GM18519 (cell line): ENCODE data around the gene FANCF.
"Not testable (repeated sequence)": the region's sequence is repeated elsewhere in the genome, so short reads cannot be mapped to it uniquely, and the experiment has no call there.

Experiments
- ATAC-seq: cut with Tn5 transposase; IDR thresholded peaks from one replicate; pipeline ENCODE4 v1.9.1; 2021; ENCODE audit warnings: mild to moderate bottlenecking, moderate library complexity; ENCODE audit not compliant: unreplicated experiment, low FRiP score

The FANCF gene, protein sequence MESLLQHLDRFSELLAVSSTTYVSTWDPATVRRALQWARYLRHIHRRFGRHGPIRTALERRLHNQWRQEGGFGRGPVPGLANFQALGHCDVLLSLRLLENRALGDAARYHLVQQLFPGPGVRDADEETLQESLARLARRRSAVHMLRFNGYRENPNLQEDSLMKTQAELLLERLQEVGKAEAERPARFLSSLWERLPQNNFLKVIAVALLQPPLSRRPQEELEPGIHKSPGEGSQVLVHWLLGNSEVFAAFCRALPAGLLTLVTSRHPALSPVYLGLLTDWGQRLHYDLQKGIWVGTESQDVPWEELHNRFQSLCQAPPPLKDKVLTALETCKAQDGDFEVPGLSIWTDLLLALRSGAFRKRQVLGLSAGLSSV

DNA sequence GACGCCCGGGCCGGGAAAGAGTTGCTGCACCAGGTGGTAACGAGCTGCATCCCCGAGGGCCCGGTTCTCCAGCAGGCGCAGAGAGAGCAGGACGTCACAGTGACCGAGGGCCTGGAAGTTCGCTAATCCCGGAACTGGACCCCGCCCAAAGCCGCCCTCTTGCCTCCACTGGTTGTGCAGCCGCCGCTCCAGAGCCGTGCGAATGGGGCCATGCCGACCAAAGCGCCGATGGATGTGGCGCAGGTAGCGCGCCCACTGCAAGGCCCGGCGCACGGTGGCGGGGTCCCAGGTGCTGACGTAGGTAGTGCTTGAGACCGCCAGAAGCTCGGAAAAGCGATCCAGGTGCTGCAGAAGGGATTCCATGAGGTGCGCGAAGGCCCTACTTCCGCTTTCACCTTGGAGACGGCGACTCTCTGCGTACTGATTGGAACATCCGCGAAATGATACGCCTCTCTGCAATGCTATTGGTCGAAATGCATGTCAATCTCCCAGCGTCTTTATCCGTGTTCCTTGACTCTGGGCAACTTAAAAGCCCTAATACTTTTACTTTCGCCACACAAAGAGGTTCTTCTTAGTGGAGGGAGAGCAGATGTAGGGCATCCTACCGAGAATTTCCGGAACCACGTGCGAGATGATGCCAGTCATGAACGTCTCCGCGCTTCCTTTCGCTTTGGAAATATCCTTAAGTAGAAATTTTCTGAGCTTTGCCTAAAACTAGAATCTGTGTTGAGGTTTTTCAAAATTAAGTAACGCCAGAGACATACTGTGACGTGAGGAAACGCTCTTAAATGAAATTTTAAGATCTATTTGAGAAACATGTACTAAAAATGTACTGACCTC lies at the start of gene FANCF:
Gene FANCF, minus strand, starts transcription at position 376 of the 840 bp plus-strand sequence. Its CDS starts 13 bp downstream, at position 363.
- ATAC-seq: peak; percentile 96

DNA sequence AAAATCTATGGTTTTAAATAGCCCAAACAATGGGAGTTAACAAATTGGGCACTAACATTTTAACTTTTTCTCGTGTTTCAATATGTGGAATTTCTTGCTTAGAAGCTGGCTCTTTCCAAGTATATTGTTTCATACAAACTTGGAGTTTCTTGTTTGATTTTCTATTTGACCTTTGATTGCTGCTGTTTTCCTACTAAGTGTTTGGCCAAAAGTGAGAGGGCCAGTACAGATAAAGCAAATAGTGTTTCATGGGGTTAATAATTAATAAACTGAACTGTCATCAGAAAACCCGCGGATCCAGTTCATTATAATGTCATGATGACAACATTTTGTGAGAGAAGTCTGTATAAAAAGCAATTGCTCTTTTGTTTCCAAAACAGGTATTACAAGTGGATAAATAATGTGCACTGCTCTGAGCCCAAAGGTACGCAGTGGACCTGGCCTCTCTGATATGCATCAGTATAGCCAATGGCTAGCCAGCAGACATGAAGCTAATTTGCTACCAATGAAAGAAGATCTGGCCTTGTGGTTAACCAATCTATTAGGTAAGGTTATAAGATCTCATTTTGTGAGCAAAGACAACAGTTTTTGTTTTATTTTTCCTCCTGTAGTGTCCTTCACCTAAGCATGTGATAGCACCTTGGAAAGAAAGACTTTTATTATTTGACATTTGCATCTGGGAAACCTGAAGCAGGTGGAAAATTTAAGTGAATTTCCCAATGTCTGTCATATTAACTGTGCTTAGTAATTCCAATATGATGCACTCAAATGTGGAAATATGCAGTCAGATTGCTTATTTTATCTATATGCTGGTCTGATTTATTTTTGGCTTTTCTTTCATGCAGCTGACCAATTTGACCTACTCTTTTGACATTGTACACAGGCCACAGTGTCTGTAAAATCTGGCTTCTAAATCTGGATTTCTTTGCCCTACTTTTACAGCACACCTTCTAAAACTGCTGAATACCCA lies 49.1 kb upstream of the FANCF start:
- ATAC-seq: no peak

DNA sequence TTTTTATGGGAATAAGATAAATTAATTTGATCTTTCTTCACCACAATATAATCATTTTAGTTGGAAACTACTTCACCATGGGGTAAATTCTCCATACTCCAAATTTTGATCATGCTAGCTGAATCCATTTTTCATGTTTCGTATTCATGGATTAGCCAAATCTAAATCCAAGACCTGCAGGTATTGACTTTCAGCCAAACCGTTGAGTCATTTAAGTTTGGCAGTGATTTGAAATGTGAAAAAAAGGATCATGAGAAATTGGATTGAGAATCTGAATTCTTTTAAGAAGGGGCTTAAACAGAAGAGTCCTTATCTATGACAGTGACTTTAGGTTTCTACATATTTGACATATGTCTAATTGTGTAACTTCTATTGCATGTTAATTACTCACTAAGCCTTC lies 46.1 kb upstream of the FANCF start:
- no peak for ATAC-seq

DNA sequence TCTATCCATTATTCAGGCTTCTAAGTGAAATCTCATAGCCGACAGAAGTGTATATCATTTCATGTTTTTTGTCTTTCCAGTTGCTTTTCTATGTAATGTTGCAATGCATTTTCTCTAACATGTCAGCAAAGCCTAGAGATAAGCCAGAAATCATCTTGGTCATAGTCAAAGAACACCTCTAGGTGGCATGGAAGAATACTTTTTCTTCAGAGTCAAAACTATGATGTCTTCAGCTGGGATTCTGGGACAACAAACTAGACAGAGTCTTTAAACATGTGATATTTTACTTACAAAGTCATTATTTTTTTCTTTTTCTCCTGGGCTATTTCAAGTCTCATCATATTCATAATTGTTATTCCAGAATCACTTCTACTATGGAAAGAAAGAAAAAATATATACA lies 45.2 kb upstream of the FANCF start:
- ATAC-seq: peak; percentile 38

DNA sequence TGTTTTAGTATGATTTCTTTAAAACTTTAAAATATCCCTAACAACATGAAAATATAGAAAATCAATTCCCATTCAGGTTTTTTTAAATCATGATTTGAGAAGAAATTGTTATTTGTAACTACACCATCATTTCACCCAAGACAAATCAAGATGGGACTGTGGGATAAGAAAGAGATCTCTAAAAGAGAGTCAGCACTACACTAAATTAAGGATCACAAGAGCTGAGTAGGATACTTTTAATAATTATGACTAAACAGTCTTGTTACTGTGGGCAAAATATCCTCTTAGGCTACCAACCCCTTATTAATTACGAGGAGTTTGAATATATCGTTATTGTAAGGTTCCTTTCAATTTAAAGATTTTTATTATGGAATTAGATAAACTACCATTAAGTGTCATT lies 43.7 kb upstream of the FANCF start:
- ATAC-seq: no peak

DNA sequence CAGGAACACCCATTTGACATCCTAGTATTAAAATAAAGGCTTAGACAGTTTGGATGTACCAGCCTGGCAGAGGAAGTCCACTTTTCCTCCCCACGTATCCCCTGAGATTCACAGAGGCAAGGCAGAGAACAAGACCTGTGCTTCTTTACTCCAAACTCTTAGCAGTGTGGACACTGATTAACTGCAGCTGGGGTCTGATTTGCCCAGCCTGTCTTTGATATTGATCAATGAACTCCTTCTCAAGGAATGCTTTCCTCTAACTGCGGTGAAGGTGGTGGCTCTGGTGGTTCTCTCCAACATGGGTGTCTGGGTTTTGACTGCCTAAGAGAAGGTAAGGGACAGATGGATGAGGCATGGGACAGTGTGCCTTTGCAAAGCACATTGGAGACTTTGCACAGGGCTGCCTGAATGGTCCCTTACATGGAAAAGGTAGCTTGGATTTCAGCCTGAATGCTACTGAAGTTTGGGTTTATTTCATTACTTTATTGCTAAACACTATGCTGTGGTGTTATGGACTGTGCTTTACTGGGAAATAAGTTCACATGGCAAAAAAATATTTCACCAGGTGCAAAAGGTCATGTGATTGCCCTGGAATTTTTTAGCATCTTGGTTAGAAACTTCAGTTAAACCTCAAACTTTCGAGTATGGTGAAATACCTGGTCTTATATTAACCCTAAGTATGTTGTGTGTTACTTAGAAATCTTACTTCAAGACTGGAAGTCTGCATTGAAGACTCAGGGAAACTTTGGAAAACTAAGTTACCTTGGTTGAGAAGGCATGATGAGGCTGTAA lies 42.6 kb upstream of the FANCF start:
- ATAC-seq: peak; percentile 23

DNA sequence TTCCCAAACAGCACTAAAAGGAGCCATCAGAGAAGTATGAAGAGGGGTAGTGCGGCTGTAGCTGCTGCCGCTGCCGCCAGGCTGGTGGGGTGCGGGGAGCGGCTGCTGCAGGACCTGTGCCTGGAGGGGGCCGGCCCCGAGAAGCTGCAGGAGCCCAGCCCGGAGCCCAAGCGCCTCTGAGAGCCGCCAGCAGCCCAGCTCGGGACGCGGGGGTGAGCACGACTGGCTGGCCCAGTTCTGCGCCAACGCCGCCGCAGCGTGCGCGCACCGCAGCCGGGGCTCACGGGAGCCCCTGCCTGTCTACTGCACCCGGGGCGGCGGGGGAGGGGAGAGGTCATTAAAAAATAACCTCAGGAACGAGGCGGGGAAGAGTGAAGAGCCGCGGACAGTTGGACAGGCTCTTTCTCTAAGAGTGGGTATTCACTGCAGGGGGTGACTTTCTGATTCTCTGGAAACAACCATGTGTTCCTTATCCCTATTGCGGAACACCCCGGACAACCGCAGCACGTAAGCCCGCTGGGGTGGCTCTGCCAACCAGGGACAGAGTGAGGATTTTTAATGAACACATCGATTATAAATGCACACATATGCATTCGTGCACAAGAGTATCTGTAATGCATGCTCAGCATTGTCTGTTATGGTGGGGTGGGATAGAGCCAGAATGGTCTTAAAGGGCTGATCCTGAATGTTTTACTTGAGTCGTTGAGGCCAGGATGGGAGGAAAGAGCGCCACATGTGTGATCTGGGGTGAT lies 41.2 kb upstream of the FANCF start:
- ATAC-seq: no peak

DNA sequence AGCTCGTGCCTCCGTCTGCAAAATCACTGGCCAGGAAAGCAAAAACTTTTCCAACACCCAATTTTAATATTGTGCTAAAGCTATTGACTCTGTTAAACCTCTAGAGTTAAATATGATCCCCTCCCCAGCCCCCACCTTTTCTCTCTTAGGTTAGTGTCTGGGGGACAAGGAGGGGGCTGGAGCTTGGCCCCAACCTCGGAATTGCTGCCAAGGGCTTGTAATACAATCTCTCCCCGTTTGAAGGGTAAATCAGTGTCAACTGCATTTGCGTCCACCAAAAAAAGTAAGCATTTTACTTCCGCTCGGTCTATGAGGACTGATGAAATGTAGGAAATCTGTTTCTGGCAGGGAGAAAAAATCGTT lies 40.7 kb upstream of the FANCF start, which contains the start of gene GAS2:
Gene GAS2, plus strand, starts transcription at position 287 of the 363 bp plus-strand sequence. CDS start 8,259 bp downstream, outside the sequence.
- ATAC-seq: no peak

DNA sequence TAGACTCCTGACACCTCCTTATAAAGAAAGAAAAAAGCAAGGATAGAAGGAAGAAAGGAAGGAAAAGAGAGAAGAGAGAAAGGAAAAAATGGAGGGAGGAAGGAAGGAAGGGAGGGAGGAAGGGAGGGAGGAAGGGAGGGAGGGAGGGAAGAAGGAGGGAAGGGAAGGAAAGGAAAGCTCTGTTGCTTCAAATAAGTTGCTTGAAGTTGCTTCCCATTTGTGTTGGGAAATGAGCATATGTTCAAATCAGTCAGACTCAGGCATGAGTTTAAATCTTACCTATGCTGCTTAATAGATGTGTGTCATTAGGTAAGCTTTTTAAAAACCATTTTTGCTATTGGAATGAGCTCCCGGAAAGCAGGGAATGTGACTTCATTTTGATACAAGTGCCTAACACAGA lies 34.2 kb upstream of the FANCF start:
- no peak for ATAC-seq

DNA sequence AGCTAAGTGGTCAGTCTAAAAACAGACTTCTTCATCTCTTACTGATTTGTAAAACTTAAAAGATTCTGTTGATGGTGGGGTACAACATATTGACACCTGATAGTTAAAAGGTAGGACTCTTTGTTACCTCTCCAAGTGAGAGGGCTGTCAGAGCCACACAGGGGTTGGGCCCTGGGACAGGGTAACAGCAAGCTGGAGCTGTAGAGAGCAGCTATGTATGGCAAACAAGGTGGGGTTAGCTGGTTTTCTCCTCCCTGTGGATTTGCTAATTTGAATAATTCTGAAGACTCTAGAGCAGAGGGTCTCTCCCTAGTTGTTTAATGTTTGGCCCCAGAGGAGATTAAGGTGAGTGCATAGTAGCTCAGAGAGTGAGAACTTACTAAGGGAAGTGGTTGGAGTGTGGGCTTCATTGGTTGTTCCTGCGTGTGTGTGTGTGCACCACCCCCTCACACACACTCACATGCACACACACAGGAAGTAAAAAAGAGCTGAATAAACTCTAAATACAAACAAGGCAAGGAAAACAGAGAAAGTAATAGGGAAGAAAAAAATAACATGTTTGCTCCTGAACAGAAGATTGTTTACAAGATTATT lies 31.6 kb upstream of the FANCF start:
- ATAC-seq: peak; percentile 79

DNA sequence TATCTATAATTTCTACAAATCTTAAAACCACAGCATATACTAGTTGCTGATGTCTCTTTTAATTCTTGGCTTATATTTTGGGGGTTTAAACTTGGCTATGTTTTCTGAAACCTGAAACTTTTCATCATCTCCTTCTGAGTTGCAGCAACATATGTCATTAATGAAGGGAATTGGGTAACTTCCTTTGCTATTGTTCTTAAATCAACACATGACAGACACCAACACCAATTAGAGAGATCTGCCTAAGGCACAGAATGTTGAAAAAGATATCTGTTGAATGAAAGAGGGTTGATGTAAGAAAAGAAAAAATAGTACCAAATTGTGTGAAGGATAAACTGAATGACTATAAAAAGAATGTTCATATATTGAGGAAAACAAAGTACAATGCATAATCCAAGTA lies 30.5 kb upstream of the FANCF start:
- ATAC-seq: no peak

DNA sequence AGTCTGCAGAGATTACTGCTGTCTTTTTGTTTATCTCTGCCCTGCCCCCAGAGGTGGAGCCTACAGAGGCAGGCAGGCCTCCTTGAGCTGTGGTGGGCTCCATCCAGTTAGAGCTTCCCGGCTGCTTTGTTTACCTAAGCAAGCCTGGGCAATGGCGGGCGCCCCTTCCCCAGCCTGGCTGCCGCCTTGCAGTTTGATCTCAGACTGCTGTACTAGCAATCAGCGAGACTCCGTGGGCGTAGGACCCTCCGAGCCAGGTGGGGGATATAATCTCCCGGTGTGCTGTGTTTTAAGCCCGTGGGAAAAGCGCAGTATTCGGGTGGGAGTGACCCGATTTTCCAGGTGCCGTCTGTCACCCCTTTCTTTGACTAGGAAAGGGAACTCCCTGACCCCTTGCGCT lies 26.7 kb upstream of the FANCF start:
- not testable (repeated sequence) for ATAC-seq

DNA sequence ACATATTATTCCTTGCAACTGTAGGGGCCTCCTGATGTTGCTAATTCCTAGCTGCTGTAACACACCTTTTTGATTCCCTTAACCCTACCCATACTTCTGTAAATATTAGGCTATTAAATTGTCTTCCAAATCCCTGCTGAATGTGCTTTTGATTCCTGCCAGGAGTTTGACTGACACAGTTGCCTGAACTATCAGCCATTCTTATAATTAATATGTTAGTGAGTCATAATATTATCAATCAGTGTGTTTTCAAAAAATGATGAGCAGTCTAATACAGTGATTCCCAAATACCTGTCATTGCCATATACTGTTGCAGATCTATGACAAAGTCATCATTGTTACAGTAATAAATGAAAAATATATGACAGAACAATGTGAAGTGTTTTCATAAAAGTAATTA lies 15.9 kb upstream of the FANCF start:
- no peak for ATAC-seq

DNA sequence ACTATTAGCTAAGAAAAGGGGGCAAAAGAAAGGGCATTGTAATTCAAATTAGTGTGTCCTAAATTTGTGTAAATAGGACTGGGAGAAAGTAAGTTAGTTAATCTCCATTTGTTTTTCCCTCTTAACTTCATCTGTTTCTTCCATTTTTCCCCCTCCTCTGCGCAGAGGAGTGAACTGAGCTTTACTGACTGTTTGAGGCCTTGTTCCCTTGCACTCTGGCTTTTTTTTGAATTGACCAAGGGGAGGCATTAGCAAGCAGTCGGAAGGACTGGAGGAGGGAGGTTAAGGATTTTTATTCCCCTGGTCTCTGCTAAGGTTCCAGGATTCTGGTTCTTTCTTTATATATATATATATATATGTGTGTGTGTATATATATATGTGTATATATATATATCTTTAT lies 15.2 kb upstream of the FANCF start:
- no peak for ATAC-seq

DNA sequence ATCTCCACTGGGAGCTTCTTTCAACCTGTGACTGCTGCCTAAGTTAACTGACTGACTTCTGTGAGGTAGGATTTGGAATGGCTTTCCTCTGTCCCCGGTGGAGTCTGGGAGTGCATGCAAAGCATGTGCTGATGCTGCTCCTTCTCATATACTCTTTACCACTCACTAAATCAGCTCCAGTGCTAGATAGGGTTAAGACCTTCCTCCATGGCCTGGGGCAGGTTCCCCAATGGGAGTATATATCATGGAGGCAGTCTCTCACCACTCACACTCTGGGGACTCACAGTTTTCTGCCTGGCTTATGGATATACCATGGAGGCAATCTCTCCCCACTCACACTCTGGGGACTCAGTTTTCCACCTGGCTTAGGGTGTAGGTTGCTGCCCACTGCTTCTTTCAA lies 10.1 kb upstream of the FANCF start:
- no peak for ATAC-seq

DNA sequence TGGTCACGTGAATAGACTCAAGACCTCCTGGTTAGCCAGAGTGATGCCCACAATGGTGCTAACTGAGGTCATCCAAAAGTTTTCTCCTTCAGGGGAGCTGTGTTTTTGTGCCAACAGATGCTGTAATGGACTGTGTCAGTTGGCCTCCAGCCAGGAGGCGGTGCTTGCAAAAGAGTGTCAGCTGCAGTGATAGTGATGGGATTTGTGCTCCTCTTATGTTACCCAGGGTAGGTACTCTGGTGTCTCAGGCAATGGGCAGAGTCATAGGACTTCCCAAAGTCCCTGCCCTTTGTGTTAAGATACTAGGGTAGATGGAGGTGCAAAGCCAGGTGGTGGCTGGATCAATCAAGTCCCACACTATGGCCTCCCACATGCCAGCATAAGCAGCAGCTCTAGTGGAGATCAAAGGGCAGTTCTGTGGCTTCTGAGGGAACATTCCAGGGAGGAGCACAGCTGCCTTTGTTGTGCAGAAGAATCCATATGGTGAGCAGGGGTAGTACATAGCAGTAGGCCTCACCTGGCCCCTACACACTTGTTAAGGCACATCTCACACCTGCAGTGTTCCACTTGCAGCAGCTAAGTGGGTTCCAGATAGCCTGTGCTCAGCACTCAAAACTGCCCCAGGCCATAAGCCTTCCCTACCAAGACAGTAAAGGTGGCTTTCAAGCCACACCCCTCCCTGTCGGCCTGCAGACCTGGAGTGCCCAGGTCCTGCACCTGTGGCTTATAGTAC lies 9.4 kb upstream of the FANCF start:
- no peak for ATAC-seq

DNA sequence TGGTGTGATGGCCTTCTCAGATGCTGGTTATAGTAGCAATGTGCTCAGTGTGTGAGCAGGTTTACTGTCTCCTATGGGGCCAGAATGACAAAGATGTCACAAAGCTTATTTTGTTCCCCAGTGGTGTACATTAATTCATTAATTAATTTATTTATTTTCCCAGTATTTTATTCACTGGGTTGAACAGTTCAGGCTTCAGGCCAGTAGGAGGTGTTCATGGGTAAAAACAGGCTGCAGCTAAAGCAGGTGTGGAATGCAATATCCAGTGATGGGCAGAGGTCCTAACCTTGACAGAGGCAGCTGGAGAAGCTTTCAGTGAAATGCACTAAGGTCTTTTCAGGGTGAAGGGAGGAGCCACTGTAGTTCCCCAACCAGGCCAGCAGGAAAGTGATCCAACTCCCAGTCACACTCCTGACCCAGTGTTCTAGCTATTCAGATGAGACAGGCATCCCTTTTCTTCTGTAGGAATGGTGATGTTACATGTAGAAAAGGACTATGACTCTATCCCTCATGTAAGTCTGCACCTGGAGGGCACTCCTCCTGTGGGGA lies 7.8 kb upstream of the FANCF start:
- no peak for ATAC-seq

DNA sequence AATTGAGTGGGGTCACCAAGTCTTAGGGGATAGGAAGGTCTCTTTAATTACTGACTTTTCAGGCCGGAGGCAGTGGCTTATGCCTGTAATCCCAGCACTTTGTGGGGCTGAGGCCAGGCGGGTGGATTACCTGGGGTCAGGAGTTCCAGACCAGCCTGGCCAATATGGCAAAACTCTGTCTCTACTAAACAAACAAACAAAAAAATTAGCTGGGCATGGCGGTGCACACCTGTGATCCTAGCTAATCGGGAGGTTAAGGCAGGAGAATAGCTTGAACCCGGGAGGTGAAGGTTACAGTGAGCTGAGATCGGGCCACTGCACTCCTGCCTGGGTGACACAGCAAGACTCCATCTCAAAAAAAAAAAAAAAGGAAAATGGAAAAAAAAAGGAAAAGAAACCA lies 1.8 kb upstream of the FANCF start:
- ATAC-seq: no peak
